Right forelimb (tissue), 1 donor: ENCODE data around the gene CHRNB1.

Experiments used
- DNase-seq: peaks from one replicate; pipeline ENCODE4 v3.0.0-alpha.2; 2018

CHRNB1 gene, protein sequence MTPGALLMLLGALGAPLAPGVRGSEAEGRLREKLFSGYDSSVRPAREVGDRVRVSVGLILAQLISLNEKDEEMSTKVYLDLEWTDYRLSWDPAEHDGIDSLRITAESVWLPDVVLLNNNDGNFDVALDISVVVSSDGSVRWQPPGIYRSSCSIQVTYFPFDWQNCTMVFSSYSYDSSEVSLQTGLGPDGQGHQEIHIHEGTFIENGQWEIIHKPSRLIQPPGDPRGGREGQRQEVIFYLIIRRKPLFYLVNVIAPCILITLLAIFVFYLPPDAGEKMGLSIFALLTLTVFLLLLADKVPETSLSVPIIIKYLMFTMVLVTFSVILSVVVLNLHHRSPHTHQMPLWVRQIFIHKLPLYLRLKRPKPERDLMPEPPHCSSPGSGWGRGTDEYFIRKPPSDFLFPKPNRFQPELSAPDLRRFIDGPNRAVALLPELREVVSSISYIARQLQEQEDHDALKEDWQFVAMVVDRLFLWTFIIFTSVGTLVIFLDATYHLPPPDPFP

DNA sequence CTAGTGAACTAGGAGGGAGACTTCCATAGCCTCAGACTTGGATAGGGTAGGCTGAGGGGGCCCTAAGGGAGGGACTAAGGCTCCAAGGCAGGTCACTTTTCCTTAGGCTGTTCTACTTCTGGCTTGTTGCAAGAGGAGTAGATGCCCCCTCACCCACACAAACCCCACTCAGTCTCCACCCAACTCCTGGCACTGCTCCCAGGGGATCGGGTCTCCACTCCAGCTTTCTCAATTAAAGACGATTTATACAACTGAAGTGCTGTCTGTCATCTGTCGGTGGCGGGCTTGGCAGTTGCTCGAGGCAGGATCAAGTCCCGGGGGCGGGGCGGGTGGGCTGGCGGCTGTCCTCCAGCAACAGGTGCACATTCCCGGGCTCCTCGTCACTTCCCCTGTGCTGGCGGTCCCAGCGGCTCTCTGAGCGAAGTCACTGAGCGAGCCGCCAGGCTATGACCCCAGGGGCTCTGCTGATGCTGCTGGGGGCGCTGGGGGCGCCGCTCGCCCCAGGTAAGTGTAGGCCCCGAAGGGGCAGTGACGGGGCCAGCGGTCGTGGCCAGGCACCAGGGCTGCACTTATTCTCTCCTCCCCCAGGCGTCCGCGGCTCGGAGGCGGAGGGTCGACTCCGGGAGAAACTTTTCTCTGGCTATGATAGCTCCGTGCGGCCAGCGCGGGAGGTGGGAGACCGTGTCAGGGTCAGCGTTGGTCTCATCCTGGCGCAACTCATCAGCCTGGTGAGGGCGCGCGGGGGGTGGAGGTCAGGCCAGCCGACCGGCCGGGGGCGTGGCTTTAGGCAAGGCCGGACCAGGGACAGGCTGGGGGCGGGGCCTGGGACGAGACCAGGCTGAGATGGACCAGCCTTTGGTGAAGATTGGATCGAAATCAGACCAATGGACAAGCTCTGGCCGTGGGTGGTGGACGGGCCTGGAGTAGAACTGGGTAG is at the start of gene CHRNB1:
Gene CHRNB1, plus strand, starts transcription at position 380 of the 937 bp plus-strand sequence. Its CDS starts 67 bp downstream, at position 447.
- DNase-seq = peak; percentile 76

DNA sequence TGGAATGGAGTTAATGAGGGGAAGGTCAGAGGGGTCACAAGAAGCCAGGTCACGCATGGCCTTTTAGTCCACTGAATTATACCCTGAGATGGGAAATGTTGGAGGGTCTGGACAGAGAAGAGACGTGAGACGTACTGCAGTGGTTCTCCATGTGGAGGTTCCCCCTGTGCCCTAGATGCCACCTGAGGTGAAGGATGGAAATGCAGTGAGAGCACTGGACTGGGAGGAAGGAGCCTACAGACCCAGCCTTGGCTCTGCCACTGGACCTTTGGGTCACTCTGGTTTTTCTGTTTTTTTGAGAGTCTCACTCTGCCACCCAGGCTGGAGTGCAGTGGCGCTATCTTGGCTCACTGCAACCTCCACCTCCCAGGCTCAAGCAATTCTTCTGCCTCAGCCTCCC is 48.7 kb upstream of the CHRNB1 start:
- DNase-seq = peak; percentile 26

DNA sequence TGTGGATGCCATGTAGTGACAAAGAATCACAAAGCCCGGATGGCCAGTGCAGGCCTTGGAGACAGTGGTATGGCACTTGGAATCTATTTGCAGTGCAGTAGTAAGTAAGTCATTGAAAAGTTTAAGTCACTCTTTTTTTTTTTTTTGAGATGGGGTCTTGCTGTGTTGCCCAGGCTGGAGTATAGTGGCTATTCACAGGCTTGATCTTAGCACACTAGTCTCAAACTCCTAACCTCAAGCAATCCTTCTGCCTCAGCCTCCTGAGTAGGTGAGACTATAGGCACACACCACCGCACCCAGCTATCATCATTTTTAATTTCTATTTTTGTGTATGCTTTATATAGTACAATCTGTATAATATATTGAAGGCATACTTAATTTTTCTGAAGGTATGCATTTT is 46.2 kb upstream of the CHRNB1 start:
- peak; percentile 18 for DNase-seq

DNA sequence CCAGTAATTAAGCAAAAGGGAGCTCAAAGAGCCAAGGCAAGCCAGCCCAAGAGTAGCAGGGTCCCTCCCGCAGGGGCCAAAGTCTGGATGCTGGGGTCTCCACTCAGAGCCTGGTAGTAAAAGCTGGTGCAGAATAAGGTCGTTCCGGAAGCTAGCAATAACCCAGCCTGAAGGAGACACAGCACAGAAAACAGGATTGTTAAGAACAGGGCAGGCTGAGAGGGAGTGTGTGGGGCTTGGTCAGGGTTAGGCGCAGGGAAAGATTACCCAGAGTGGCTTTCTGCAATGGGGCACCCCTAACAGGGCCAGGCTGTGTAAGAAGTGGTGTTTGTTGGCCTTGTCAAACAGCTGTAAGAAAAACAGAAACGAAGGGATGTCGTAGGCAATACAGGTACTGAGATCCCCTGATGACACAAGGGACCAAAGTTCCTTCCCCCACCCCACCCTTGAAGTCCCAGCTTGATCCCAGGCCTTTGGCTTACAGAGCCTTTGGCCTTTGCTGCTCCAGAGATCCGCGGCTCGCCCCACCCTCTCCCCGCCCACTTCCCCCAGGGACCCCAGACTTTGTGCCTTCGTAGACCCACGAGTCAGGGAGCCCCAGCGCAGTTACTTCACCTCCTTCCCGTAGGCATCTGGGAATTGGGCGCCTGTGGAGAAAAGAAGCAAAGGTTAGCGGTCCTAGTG is 41.7 kb upstream of the CHRNB1 start:
- DNase-seq = no peak

DNA sequence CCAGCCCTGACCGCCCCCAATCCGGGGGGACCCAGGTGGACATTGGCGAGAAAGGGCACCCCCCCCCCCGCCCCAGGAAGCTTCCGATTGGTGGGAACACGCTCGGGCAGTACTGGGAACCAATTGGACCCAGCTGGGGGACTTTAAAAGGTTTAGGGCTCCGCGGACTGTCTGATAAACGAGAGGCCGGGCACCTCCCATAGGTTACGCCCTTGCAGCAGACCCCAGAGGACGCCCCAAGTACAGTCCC is 41.2 kb upstream of the CHRNB1 start:
- DNase-seq = no peak

DNA sequence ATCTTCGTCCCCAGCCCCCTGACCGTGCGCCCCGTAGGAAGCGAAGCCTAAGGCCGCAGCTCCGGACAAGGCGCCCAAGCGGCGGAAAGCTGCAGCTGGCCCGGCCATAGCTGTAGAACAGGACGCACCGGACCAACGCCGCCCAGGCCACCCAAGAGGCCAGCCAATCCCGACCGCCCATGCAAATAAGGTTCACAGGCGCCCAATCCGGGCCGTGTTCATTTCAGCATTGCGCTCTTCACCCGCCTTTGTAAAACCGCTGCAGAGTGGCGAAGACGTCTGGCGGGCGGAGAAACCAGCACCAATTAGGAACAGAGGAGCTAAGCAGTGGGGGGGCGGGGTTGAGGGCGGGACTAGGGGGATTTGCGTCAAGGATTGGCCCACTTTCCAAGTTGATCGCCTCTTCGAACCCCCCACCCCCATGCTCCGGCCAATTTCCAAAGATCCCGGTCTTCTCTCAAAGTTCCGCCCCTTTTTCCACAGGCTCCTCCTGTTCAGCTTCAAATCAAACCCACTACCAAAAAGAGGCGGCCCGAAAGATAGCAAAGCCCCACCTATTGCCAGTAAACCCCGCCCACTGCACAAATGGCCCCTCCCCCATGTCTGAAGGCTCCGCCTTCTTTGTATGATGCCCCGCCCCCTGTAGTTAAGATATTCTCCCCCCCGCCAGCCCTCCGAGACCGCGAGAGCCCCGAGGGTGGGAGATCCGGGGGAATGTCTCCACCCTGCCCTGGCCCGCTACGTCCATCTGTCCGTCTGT is 40.7 kb upstream of the CHRNB1 start, which contains the start of gene TMEM256:
Gene TMEM256, minus strand, starts transcription at position 121 of the 760 bp plus-strand sequence. Its CDS starts 13 bp downstream, at position 108.
- DNase-seq = peak; percentile 99

DNA sequence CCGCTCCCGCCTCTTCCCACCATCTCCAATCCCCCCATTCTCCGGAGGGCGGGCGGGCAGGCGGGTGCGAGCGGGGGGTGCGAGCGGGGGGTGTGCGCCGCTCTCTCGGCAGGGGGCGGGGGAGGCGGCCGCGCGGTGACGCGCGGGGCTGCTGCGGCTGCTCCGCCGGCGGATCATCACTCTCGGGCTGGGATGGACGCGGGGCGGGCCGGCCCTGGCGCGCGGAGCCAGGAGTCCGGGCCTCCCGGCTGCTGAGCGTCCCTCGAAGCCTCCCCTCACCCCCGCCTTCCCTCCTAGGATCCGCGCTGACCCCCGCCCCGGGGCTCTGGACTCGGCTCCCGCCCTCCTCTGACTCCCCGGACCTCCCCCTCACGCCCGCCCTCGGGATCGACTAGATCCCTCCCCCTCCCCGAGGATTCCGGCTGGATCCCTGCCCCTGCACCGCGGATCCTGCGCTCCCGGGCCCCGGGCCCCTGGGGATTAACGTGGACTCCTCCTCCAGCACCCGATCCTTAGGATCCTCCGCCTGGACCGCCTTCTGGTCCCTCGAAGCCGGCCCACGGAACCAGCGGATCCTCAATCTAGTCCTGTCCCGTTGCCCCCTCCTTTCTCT is 40.0 kb upstream of the CHRNB1 start:
- DNase-seq = peak; percentile 71

DNA sequence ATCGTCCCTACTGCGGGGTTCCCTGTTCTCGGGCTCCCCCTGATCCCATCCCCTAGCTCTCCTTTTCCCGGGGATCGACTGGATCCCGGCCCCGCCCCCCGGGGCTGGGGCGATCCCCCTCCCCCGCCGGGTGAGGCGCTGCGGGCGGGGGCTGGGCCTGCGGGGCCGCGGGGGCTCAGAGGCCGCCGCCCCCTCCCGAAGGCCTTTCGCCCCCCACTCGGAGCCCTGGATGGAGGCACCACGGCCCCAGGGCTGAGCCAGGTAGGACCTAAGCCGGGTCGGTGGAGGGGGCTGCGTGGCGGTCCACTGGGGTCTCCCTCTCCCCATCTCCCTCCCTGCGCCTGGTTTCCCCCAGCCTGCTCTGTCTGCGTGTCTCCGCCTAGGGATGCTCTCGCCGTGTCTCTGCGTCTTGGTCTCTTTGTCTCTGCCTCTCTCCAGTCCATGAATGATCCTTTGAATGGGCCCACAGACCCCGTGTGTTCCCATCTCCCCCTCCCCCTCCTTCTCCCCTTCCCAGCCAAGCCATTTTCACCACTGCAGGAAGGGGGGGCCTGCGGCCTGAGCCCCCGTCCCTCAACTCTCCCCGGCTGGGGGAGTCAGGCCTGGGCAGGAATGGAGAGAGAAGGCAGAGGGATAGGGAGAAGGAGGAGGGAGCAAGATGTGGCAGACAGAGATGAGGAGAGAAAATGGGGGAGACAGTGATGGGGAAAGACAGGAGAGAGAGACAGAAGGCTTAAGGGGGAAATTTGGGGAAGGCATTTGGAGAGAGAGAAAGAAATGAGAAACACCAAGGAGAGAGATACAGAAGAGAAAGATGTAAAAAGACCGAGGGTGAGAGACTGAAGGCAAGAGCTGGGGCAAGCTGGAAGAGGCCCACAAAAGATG is 39.3 kb upstream of the CHRNB1 start:
- DNase-seq = no peak

DNA sequence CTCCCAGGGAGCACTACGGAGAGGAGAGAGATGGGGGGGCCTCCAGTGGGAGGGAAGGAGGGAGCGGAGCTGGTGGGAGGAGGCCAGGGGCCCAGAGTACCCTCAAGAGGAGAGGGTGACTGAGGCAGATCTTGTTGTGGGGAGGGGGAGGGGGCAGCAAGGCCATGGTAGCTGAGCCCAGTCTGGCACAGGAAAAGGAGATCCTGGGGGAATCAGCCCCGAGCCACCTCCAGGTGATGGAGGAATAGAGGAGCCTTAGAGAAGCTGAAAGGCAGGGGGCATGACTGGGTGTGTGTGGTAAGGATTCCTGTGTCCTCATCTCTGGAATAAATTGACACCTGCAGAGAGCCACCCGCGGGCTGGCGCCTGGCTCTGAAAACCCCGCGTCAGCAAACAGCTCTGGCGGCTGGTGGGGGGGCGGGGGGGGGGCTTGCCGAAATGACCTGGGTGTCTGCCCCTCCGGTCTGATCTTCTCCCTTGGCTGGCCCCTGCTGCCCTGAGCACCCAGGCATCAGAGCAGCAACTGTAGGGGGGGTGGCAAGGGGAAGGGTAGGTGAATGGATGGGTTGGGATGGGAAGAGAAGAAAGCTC is 38.5 kb upstream of the CHRNB1 start:
- DNase-seq = no peak

DNA sequence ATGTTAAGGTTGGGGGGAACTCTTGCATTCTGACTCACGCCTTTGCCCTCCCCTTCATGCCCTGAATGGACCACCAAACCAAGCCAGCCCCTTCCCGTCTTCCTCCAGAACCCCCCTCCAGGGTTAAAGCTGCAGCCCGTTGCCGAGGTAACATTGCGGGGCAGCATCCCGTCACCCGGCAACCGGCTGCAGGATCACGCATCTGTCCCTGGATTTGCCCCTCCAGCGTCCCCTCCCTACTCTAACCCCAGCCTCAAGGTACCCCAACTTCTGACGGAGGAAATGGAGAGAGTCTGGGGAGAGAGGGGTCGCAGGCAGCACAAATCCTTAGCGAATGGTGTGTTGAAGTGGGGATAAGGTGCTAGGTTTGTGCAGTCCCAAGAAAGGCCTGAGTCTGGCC is 37.8 kb upstream of the CHRNB1 start:
- no peak for DNase-seq

DNA sequence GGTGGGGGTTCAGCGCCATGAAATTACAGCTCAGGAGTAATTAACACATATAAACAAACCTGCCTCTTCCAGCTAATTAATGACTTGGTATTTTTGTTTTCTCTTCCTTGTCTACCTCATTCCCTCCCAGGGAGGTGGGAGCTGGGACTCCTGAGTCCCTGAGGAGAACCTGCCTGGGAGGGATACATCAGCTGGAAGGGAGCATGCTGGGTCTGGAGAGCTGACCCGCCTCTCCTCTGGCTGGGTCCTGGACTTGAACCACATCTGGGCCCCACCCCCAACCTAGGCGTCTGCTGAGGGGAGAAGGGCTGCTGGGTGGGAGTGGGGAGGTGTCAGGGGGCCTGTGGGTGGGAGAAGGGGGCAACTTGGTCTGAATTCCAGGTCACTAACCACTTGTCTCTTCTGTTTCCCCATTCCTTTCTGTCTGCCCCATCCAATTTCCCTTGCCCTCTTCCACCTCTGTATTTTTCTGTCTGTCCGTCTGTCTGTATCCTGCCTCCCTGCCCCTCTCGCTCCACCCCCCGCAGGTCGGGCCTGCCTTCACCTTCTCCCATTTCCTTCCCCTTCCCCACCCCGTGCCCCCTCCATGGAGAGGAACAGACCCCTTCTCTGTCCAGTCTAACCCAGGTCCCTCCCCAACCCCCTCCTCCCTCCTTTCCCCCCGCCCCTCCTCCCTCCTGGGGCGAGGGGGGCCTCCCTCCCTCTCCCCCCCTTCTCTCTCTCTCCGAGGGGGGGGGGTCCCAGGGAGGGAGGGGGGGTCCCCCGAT is 37.2 kb upstream of the CHRNB1 start, which contains the start of gene NLGN2:
Gene NLGN2, plus strand, starts transcription at position 361 of the 767 bp plus-strand sequence. CDS start 411 bp downstream, outside the sequence.
- no peak for DNase-seq

DNA sequence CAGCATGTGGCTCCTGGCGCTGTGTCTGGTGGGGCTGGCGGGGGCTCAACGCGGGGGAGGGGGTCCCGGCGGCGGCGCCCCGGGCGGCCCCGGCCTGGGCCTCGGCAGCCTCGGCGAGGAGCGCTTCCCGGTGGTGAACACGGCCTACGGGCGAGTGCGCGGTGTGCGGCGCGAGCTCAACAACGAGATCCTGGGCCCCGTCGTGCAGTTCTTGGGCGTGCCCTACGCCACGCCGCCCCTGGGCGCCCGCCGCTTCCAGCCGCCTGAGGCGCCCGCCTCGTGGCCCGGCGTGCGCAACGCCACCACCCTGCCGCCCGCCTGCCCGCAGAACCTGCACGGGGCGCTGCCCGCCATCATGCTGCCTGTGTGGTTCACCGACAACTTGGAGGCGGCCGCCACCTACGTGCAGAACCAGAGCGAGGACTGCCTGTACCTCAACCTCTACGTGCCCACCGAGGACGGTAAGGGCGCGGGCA is 36.6 kb upstream of the CHRNB1 start:
- DNase-seq = no peak

DNA sequence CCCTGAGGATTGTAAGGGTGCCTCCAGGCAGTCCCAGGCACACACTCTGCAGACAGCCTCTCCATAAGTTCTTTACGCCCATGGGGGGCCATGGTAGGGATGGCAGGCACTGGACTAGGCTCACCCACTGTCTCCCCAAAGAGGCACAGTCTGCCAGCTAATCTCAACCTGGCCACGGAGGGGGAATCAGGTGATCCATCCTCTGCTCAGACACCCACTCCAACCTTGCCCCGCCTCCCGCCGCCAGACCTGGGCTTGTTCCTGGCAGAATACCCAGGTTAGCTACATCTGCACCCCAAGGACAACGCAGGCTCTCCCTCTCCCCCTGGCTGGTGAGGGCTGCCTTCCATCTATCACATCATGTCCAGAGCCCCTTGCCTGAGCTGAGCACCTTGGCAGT is 36.0 kb upstream of the CHRNB1 start:
- no peak for DNase-seq

DNA sequence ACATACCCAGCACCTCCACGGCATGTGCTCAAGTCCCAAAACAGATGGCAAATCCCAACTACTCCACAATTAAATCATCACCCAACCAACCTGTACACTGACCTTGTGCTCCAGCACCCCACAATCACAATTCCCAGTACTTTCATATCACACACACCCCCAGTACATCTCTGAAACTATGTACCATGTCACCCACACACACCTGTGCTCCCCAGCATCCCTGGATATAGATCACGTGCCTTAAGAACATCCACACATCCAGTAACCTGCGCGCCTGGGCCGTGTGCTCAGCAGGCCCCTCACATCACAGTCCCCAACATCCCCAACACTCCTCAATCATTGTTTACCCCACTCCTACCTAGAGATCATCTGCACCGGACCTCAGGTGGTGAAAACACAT is 35.1 kb upstream of the CHRNB1 start:
- no peak for DNase-seq

DNA sequence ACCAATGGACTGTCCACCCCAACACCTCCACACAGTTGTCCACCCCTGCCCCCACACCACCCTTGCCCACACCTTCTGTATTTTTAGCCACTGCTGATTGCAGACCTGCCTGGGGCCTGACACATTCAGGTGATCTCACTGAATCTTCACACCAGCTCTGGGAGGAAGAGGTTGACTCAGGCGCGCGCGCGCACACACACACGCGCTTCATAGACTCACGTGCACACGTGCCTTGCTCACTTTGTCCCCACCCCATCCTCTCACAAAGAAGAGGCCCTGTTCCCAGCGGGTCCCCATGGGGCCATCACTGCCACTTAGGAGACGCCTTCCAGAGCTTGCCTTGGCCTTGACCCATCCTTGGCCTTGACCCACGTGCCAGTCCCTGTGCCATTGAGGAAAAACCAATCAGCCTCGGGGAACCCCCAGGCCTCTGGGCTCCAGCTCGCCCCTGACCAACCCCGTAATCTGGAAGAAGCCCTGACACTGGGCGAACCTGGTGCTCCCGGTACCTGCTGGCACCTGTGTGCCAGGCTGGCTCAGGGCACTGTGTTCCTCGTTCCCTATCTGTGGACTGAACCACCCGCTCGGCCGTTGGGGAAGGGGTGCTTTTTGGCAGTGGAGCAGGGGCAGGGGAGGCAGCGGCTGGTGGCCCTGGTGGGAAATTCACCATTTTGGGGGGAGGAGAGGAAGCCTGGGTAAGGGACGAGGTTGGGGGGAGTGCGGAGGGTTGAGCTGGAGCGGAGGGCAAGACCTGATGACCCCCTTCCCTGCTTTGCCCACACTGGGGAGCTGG is 34.0 kb upstream of the CHRNB1 start:
- no peak for DNase-seq

DNA sequence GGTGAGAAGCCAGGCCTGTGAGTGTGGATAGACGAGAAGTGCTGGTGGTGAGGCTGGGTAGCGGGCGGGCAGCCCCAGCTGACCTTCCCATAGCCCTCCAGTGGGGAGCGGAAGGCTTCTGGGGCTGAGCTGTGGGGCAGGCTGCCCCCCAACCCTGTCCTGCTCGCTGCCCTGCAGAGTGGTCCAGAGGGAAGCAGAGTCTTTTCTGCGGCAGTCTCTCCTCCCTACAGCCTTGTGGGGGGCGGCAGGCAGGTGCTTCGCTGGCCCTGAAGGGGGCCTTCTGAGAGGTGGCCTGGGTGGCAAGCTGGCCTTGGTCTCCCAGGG is 33.5 kb upstream of the CHRNB1 start:
- DNase-seq = no peak

DNA sequence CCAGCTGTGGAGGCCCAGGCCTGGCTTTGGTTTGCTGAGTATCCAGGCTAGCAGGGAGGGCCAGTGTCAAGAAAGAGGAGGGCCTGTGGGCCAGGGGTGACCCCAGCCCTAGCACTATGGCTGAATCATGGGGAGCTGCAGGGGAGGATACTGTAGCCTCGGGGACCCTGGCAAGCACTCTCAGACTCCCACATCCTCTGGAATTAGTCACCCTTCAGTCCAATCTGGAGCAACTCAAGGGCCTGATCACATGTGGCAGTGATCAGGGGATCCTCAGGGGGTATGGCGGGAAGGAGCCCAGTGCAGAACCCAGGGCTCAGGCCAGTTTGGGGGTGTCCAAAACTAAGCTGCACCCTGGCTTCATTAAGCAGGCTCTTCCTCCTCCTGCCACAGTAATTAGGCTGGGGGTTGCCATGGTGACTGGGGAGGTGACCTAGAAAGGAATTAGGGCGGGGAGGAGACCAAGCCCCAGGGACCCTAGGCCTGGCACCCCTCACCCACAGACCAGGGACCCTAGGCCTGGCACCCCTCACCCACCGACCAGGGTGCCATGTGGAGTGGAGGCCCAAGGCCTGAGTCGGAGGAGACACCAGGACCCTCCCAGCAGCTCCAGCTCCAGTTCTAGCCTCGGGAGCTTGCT is 31.4 kb upstream of the CHRNB1 start:
- no peak for DNase-seq

DNA sequence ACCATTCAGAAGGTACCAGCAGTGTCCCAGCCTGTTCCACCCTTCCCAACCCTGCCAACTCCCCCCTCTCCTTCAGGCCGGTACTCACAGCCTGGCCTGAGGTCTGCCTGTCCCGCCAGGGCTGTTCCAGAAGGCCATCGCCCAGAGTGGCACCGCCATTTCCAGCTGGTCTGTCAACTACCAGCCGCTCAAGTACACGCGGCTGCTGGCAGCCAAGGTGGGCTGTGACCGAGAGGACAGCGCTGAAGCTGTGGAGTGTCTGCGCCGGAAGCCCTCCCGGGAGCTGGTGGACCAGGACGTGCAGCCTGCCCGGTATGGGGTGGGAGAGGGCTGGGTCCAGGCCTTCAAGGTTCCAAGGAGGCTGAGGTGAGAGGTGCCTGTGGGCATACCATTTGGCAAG is 30.0 kb upstream of the CHRNB1 start:
- no peak for DNase-seq
